RPMI8226 (cell line): ENCODE measurements around the gene ZNF385B.

Experiments used
- DNase-seq: peaks from one replicate; pipeline ENCODE4 v3.0.0-alpha.2; 2015

The ZNF385B gene

DNA sequence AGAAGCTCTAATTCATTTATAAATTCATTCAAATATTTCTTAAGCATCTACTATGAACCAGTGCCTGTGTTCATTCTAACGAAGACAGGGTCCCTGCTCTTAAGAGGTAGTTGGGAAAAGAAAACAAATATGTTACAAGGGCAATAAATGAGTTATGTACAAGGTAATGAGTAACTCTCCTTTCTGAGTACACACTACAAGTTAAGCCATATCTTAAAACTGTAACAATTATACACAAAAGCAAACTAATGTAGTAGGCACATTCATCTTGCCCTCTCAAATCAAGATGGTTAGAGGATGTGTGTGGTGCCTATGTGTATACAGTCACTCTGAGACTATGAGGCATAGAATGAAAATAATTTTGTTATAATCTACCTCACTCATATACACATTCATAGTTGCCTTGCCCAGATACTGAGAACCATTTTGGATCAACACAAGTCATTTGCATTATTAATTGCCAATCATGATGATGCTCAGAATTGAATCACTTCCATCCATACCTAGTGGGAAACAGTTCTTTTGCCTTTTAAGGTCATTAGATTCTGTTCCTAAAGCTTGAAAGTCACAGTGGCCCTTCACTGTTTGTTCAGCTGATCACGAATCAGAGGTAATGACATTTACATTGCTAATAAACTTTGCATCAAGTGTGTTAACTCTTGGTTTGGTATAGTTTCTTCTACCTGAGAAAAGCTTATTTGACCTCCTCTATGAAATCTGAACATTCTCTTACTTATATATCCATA, 283.1 kb downstream of the ZNF385B start:
- no peak for DNase-seq

DNA sequence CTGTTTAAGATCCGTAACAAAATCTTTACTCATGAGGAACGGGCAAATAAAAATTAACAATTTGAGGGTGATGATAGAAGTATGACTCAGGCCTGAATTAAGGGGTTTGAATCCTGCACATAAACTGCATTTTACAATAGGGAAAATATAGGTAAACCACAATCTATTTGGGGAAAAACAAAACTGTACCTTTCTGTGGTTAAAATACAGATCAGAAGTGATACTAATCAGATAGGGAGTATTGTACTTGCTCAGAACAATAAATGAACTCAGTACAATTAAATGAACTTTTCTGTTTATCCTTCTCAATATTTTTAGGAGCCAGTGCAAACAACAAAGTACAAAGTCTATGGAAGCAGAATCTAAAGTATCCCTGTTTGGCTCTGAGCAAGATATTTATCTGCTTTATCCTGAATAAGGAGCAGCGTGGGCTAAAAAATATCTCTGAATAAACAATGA, 287.3 kb downstream of the ZNF385B start:
- no peak for DNase-seq

DNA sequence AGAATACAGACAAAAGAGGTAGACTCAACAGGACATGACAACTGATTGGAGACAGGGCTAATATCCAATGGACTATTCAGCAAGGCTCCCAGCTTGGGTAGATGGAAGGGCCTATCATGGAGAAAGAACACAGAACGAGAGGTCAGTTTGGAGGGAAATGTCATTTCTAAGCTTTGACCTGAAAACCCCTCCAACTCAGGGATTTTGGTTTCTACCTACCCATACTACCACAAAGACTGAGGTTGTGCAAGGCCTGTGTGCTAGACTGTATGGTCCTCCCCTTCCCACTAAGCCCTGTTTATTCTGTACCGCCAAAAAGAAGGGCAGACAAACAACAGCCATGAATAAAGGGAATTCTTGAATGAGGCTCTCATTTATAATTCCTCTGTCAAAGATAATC, 288.9 kb downstream of the ZNF385B start:
- DNase-seq = no peak

DNA sequence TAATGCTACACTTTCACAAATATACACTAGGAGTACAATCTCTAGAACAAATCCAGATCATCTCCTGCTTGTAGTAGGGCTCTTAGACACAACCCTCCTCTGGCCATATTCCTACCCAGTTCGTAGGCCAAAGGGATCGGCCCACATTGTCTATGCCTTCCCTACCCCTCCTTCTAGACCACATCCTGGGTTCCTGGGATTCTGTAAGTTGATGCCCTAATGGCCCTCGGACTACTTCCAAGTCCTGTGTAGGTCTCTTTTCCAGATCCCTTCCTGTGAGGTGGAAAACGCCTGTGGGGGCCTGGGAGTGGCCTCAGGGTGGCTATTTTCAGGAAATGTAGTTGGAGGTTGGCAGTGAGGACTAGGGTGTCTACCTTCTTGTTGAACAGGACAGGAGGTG, 289.7 kb downstream of the ZNF385B start:
- no peak for DNase-seq

DNA sequence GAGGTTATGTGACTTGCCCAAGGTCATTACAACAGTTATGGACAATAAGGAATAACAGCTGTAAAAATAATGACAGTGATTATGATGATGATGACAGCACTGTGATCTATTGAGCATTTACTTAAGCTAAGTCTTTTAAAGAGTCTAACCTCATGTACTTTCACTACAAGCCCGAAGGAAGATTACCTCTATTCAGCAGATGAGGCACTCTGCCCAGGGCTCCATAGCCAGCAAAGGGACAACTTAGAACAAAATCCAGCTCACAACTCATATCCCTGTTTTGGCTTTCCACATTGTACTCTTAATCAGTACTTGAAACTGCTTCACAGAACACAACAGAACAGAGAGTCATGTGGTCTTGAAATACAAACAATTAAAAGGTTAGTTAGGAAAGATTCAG, 290.2 kb downstream of the ZNF385B start:
- DNase-seq = no peak

DNA sequence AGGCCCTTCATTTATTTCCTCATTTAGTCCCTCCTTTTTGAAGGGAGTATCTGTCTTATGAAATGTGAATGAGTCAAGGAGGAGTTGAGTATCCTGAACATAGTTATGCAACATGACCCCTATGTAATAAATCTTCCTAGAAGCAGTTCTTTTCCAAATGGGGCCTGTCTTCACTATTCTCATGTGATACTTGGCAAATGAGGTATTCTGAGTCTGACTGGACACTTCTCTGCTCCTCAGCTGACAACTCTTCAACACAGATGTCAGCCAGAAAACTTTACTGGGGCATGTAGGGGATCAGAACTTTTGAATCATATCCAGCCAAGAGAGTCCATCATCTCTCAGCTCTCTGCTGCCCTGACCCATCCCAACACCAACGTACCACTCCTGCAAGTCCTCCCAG, 291.6 kb downstream of the ZNF385B start:
- no peak for DNase-seq

DNA sequence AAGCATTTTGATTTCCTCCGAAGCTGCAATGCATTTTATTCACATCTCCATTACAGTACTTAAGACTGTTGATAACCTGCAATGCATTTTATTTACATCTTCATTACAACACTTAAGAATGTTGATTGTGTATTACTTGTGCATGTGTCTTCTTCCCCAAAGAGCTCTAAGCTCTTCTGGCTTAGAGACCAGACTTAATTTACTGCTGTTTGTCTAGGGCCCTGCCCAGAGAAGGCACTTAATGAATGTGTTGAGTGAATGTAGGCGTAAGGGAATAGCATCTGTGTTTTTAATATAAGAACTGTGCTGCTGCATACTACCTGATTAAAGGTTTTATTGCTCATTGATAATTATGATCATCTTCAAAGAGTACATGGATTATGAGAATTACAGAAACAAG, 295.6 kb downstream of the ZNF385B start:
- no peak for DNase-seq

DNA sequence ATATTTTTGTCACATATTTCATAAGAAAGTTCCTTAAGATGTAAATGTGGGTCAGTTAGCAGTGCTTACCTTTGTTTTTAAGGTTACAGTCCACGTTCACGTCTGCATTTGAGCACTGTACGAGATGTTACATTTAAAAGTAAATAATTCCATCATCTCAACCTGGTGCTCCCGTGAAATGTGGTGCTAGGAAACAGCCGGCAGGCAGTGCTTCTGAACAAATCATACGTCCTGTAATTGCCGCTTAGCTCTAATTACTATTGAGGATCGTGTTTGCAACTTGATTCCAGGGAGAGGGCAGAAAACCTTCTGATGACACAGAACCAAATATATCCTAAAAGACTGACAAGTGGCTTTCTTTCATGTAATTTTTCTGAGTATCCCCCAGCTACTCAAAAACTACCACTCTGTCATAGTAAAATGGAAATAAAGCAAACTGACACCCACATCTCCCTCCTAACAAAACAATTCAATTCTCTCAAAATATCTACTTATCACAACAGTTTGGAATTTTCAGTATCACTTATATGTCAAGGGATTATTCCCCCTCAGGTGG, 299.0 kb downstream of the ZNF385B start:
- DNase-seq = no peak

DNA sequence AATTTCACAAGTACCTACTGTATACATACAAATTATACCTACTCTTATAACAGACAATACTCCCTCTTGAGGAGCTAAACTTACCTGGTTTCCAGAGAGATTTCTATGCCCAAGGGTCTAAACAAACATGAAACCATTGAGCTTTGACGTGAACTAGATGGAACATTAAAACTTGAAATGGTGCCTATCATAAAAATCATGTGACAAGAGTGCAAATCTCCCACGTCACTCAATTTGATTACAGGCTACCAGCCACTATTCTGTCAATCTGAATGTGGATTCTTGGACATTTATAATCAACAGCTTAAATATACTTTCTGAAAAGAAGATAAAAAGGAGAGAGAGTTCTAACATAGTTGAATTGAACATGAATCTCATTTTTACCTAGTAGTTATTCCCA, 299.7 kb downstream of the ZNF385B start:
- no peak for DNase-seq

DNA sequence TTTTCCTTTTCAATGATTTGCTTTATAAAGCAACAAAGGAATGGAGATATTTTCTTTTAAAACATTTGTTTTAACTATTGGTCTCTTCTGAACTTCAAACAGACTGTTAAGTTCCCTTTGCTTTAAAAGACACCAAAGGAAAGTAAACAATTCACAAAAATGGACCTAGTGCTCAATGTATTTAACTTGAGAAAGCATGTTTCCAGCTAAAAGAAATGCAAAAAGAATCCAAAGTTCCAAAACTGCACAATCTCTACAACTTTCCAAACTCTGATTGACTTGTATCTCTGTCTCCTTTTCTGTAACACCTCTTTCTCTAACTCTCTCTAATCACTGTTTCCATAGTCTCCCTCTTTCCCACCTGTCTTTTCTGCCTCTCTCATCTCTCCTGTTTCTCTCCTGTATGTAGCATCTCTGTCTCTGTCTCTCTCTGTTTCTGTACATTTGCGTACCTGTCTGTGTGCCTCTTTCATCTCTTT, 301.1 kb downstream of the ZNF385B start:
- no peak for DNase-seq

DNA sequence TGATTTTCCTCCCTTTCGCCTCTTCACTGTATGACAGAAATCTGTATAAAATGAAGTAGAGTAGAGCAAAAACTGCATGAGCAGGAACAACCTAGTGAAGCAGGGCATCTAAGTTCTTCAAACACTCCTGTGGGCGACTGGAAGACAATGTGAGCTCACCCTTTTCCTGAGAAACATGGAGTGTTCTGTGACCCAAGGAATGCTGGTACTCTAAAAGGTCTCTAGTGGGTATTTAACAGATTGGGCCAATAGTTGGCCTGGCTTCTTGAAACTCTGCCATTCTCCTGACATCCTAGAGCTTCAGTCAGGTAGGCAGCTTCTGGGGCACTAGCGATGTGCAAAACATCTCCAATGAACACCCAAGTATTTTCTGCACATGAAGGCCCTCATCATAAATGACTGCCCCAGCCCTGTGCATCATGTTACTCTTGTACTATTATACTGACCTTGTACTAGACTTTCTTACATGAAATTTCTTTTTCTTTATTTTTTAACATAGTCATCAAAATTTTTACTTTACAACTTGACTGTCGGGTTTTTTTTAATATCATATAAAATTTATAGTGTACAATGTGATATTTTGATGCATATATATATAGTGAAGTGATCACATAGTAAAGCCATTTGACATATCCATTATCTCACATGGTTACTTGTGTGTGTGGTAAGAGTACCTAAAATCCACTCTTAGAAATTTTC, 302.2 kb downstream of the ZNF385B start:
- DNase-seq = no peak

DNA sequence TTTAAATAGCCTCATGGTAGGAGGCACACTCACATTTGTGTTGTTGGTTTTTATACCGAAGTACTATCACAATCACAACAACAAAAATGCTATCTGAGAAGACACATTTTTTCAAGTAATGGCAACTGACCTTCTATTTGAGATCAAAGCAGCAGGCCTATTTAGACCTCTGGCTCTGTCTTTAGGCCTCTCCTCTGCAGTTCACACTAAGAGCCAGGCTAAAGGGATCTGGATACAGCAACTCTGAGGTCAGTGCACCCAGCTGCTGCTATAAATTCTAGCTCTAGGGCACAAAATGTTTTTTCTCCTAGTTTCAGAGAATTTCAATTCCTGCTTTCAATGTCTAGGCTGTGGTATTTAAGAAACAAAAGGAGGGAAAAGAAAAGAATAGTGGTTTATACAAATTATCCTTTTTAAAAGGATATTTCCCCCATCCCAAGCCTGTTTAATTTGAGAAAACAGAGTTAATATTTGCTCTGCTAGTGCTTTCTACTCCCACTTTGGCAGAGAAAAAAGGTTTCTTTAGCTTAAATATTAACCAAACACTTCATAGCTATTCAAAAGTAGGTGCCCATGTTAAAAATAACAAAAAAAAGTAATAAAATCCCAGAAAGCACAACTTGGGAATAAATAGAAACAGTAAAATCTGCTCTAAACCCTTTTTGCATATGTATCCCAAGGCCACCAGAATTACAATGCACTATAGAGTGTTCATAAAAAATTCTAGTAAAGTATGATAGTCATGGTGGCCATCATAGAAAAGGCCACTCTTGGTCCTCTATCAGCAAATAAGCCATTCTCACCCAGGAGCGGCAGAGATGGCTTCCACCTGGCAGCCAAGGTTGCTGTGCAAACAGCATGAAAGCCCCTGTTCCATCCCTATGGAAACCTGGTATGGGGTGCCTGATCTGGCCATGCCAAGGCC, 303.1 kb downstream of the ZNF385B start:
- DNase-seq = no peak

DNA sequence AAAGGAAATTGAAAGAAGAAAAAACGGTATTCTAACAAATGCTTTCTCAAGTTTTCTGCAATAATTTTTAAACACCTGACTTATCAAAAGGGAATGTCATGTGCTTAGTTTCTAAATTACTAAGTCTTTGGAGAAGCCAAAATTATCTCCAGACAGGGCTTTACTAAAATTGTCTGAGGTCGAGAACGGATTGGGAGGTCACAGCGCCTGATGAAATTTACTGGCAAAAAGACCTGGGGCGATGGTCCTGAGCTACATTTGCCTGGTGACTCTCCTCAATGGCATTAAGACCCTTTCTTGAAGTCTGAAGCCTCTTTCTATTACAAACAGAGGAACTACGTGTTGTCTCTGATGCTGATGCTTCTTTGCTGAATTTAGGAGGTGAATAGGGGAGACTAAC, 305.0 kb downstream of the ZNF385B start:
- no peak for DNase-seq

DNA sequence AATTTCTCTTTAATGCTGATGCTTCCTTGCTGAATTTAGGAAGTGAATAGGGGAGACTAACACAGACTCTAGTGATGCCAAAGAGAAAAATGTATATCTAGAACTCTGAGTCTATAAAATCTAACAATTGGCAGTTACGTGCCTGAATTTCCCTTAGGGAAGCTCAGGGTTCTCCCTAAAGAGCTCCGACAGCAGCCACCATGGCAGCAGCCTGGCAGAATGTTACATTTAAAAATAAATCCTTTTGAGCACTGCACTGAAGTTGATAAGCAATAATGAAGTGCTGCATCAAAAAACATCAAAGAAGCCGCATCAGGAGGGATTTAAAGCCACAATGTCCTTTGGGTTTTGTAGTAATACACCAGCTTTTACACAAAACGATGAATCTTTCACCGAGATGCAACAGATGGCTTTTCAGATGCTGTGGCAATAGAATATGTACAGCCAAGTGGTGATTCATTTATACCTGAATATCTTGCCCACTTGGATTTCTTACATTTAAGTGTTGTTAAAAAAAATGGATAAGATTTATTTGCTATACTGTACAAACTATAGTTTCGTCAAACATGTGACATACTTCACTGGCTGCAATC, 305.6 kb downstream of the ZNF385B start:
- DNase-seq = no peak

DNA sequence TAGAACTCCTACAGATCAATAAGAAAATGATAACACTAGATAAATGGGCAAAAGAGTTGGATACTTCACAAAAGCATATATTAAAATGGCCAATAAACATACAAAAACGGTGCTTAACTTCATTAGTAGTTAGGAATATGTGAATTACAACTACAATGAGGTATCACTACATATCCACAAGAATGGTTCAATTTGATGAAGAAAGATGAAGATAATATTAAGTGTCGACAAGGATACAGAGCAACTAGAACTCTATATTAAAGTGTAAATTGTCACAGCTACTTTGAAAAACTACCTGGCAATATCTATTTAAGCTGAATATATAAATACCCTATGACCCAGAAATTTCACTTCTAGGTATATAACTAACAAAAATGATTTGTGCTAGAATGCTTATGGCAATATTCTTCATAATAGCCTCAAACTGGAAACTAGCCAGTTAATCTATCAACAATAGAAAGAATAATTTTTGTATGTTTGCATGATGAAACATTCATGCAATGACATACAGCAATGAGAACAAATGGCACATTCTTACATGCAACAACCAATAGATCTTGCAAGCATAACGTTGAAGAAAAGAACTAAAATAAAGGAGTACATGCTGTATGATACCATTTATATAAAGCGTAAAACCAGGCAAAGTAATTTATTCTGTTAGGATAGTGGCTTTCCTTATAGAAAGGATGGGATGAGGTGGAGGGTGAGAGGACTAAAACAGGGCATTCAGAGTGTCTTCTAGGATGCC, 306.6 kb downstream of the ZNF385B start:
- no peak for DNase-seq

DNA sequence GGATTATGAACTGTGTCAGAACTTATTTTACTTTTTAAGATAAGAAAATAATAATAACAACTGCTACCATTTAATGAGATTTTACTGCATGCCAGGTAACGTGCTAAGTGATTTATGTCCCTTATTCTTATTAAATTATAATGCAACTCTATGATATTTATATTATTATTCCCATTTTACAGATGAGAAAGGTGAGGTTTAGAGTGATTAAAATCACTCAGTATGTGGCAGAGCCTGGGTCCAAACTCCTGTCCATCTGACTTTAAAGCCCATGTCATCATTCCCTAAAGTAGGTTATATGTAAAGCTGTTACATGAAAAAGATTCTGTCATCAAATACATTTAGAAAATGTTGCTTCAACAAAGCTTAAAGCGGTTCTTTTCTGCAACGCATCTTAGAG, 308.0 kb downstream of the ZNF385B start:
- DNase-seq = no peak

DNA sequence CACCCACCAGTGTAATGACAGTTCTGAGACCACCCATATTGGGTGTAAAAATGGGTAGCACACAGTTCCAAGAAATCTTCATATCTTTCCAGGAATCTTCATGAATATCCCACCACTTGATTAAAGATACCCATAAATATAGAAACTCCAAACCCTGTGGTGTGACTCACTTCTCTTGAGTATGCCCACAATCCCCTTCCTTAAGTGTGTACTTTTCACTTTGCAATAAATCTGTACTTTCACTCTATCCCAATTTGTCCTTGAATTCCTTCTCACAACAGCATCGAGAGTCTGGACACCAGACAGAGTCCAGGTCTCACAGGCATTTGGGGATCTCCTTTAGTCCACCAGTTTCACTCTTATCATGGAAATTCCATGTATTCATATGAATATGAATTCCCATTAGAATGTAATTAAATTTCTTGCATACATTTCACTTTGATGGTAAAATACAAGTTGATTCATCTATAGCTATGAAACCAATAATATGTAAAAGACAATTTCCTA, 309.8 kb downstream of the ZNF385B start:
- no peak for DNase-seq

DNA sequence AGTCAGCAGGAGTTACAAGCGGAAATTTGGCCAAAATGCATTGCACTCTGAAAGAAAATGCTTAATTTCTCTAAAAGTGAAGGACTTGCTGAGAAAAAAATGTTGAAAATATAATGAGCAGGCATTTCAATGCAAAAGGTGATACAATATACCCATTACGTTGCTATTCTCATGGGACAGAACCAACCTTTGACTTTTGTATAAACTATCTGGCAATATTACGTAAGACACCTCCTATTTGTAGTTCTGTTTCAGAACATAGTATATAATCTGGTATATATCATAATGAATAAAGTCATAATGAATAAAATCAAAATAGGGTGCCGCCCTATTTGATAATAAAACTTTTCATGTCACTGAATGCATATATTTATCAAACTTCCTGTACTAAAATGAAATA, 310.6 kb downstream of the ZNF385B start:
- DNase-seq = no peak

DNA sequence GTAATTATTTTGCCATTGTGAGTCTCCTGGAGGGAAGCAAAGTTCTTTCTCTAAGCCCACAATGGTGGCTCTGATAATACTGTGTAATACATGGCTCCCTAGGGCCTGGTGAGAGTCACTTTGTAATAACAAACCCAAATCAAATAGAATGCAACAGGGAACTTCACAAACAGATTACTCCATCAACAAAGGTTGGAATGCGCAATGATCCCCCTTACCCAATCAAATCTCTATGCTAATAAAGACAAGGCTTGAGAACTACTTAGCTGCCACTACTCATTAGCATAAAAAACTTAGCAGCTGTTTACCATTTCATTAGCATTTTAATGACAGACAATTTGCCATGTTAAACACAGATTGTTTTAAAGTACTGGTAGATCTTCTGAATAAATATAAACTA, 311.2 kb downstream of the ZNF385B start:
- no peak for DNase-seq

DNA sequence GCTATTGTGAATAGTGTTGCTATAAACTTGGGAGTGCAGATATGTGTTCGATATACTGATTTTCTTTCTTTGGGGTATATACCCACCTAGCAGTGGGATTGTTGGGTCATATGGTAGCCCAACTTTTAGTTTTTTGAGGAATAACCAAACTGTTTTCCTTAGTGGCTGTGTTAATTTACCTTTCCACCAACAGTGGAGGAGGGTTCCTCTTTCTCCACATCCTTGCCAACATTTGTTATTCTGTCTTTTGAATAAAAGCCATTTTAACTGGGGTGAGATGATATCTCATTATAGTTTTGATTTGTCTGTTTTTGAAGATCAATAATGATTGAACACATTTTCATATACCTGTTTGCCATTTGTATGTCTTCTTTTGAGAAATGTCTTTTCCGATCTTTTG, 314.8 kb downstream of the ZNF385B start:
- DNase-seq = no peak

DNA sequence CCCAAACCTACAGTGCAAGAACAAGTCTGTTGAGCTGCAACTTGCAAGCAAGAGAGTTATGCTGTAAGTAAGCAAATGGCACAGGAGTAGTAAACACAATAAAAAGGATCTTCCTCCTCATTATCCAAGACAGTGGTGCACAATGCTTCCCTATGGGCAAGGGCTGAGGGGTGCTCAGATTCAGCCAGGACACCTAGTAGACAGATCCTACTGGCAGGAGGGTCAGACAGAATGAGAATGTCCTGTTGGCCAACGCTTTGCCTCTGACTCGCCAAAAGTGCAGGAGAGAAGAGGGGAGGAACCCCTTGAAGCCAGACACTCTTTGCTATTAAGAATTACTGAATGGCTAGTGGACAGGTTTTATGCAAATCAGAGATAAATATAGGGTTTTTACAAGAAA, 316.4 kb downstream of the ZNF385B start:
- DNase-seq = no peak
